HG03280 (cell line): ENCODE data around the gene GPBAR1.

Experiments used
- ATAC-seq: cut with Tn5 transposase; IDR thresholded peaks from one replicate; pipeline ENCODE4 v1.9.1; 2021; ENCODE audit warnings: mild to moderate bottlenecking, moderate library complexity; ENCODE audit not compliant: unreplicated experiment

GPBAR1 gene

GRCh38 chr2:218244204-218244603 is 16.6 kb upstream of the GPBAR1 start:
- ATAC-seq: no peak

- no peak for ATAC-seq
Observed at GRCh38 chr2:218244665-218245064, 16.1 kb upstream of the GPBAR1 start.

- ATAC-seq: no peak
Observed at GRCh38 chr2:218245214-218245613, 15.6 kb upstream of the GPBAR1 start.

- no peak for ATAC-seq
Observed at GRCh38 chr2:218249691-218250090, 11.1 kb upstream of the GPBAR1 start.

GRCh38 chr2:218252509-218253231 is 8.1 kb upstream of the GPBAR1 start:
- ATAC-seq: no peak

GRCh38 chr2:218253232-218253625 is 7.6 kb upstream of the GPBAR1 start:
- ATAC-seq: no peak

- no peak for ATAC-seq
Observed at GRCh38 chr2:218255446-218255845, 5.4 kb upstream of the GPBAR1 start.

GRCh38 chr2:218256612-218257350 is 4.0 kb upstream of the GPBAR1 start:
- no peak for ATAC-seq

- peak; percentile 71 for ATAC-seq
Observed at GRCh38 chr2:218257390-218257981, 3.3 kb upstream of the GPBAR1 start.

GRCh38 chr2:218259099-218259961 is 1.5 kb upstream of the GPBAR1 start:
- no peak for ATAC-seq

- no peak for ATAC-seq
Observed at GRCh38 chr2:218260166-218260565, 649 bp upstream of the GPBAR1 start.

- no peak for ATAC-seq
Observed at GRCh38 chr2:218261423-218262236, 815 bp downstream of the GPBAR1 start.

- no peak for ATAC-seq
Observed at GRCh38 chr2:218262237-218262600, 1.4 kb downstream of the GPBAR1 start.

- no peak for ATAC-seq
Observed at GRCh38 chr2:218262631-218263586, 2.1 kb downstream of the GPBAR1 start.

- no peak for ATAC-seq
Observed at GRCh38 chr2:218263817-218264641, 3.2 kb downstream of the GPBAR1 start.

GRCh38 chr2:218264773-218265561 is 4.2 kb downstream of the GPBAR1 start:
- ATAC-seq: no peak

GRCh38 chr2:218265626-218266025 is 4.8 kb downstream of the GPBAR1 start:
- no peak for ATAC-seq
